CD4-positive, alpha-beta memory T cell (primary cell): ENCODE results near the gene RAB35. TPM values are rescaled to one million over a fixed set of nuclear protein-coding genes. Genes with fewer than 3 reads are reported as not detected.

ENCODE experiments used
- CTCF ChIA-PET: fragments of 350-600 bp; sonication (Branson Sonifier 250); formaldehyde crosslinking; loops from one replicate; lab custom pipeline; 2021; ENCODE audit warnings: inconsistent platforms; ENCODE audit not compliant: partially characterized antibody; lab: Charles Lee
- POLR2A ChIA-PET: fragments of 350-600 bp; sonication (Branson Sonifier 250); formaldehyde crosslinking; loops from one replicate; lab custom pipeline; 2021; ENCODE audit not compliant: partially characterized antibody; lab: Charles Lee
- DNase-seq, 5 donors: peaks; one replicate each; pipeline versions ENCODE4 v3.0.0 to v3.0.0-alpha.2; 2020 to 2022; ENCODE audit warnings: mixed read lengths in 1 of 5
- H3K27ac ChIP-seq: one replicate; pipeline ENCODE4 v1.7.0; 2013; ENCODE audit warnings: low read depth, low read length
- H3K27me3 ChIP-seq: 2 replicates; pipeline ENCODE4 v1.7.0; 2013; ENCODE audit warnings: mild to moderate bottlenecking, low read length, moderate library complexity; ENCODE audit not compliant: insufficient read depth
- H3K36me3 ChIP-seq: 2 replicates; pipeline ENCODE4 v1.7.0; 2013; ENCODE audit warnings: mild to moderate bottlenecking, low read length, moderate library complexity; ENCODE audit not compliant: insufficient read depth
- H3K4me1 ChIP-seq: 2 replicates; pipeline ENCODE4 v1.7.0; 2013; ENCODE audit warnings: mild to moderate bottlenecking, low read length, moderate library complexity; ENCODE audit not compliant: insufficient read depth
- H3K4me3 ChIP-seq, 2 donors: one replicate each; pipeline ENCODE4 v1.7.0; 2013; ENCODE audit warnings: low read length in 2 of 2, mild to moderate bottlenecking in 1 of 2
- H3K9me3 ChIP-seq, 2 donors: one replicate each; pipeline ENCODE4 v1.7.0; 2013; ENCODE audit warnings: low read length in 2 of 2, control low read depth in 1 of 2; ENCODE audit not compliant: control insufficient read depth in 1 of 2
- H3K27ac Mint-ChIP-seq, 7 donors: one replicate each; pipeline ENCODE4 v1.8.0; 2020 to 2021; ENCODE audit warnings: mixed read lengths in 7 of 7, mild to moderate bottlenecking in 6 of 7, inconsistent platforms in 3 of 7, moderate library complexity in 3 of 7
- H3K27me3 Mint-ChIP-seq, 2 donors: one replicate each; pipeline ENCODE4 v1.8.0; 2020 to 2021; ENCODE audit warnings: mixed read lengths in 2 of 2
- H3K36me3 Mint-ChIP-seq, 2 donors: one replicate each; pipeline ENCODE4 v1.8.0; 2020 to 2021; ENCODE audit warnings: mixed read lengths in 2 of 2, inconsistent platforms in 1 of 2, mild to moderate bottlenecking in 1 of 2
- H3K4me1 Mint-ChIP-seq, 4 donors: one replicate each; pipeline ENCODE4 v1.8.0; 2020 to 2021; ENCODE audit warnings: mixed read lengths in 4 of 4, mild to moderate bottlenecking in 1 of 4
- H3K4me3 Mint-ChIP-seq, 8 donors: one replicate each; pipeline ENCODE4 v1.8.0; 2020 to 2021; ENCODE audit warnings: mixed read lengths in 8 of 8, mild to moderate bottlenecking in 7 of 8, moderate library complexity in 6 of 8, inconsistent platforms in 3 of 8
- H3K9me3 Mint-ChIP-seq, 8 donors: one replicate each; pipeline ENCODE4 v1.8.0; 2020 to 2021; ENCODE audit warnings: mixed read lengths in 8 of 8, mild to moderate bottlenecking in 5 of 8, inconsistent platforms in 3 of 8, moderate library complexity in 1 of 8
- intact Hi-C: fragments of 100-400 bp; cut with micrococcal nuclease; formaldehyde crosslinking; loops from one replicate; pipeline ENCODE4 v1.15.1; 2023
- polyA plus RNA-seq, 2 donors: library from polyadenylated mRNA; unstranded; fragments of 300-500 nt; fragmentation: Illumina TruSeq; gene quantifications; one replicate each; pipeline ENCODE4 v1.2.3, GENCODE V29; 2021
- total RNA-seq, 2 experiments: library from RNA; stranded (reverse); gene quantifications; one replicate each; pipeline ENCODE4 v1.2.3, GENCODE V29; 2021

Gene RAB35
- total and polyA plus RNA-seq, 4 experiments from 2014 or later = 12.4 to 71.3 (median 45.4) TPM

DNA sequence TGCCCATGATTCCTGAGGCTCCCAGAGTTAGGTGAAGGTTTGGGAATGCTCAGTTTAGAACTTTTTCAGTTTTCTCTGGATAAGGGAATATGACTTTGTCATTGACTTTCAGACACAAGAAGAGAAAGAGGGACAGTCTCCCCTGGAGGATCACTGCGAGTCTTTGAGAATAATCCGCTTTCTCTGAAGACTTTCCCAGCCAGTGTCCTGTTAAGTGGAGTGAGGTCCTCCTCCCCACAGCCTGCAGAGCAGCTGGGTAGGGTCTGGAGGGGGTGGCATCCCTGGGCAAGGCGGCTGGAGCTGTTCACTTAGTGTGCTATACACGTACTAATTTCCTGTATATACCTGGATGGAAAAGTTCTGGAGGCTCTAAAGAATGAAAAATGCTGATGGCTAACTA, 8.5 kb upstream of the RAB35 start:
- Mint-ChIP-seq H3K27ac (peak overlapping the region in 3 of 7 donors; percentile 15 to 50 (median 27)), H3K4me1 (peaks cover 28 to 49% (median 35%) of the 10 kb centered on the region in 4 donors), H3K4me3 (peak overlapping the region in 1 of 8 donors; percentile 3), H3K27me3 (no peaks in the 10 kb centered on the region), H3K9me3 (no peaks in the 10 kb centered on the region), H3K36me3 (peaks cover 20 to 32% of the 10 kb centered on the region in 2 donors)
- ChIA-PET CTCF (interaction anchor here (2.5 kb wide), 1 partner anchor 7 kb away, joined by 11 read pairs; the partner anchor contains the start of gene RAB35), POLR2A (interaction anchor here (0.8 to 3.0 kb wide), 3 partner anchors 8 to 134 kb away, joined by 3 to 15 read pairs (median 5); partner anchors contain the start of gene RAB35)
- H3K4me1 ChIP-seq = peaks cover 38% of the 10 kb centered on the region
- H3K27me3 ChIP-seq = no peaks in the 10 kb centered on the region
- H3K9me3 ChIP-seq = no peaks in the 10 kb centered on the region
- no peak overlapping the region for H3K27ac ChIP-seq
- no peak overlapping the region for H3K4me3 ChIP-seq
- no peak for DNase-seq
- peaks cover 24% of the 10 kb centered on the region for H3K36me3 ChIP-seq
- intact Hi-C loops = no loop called here

DNA sequence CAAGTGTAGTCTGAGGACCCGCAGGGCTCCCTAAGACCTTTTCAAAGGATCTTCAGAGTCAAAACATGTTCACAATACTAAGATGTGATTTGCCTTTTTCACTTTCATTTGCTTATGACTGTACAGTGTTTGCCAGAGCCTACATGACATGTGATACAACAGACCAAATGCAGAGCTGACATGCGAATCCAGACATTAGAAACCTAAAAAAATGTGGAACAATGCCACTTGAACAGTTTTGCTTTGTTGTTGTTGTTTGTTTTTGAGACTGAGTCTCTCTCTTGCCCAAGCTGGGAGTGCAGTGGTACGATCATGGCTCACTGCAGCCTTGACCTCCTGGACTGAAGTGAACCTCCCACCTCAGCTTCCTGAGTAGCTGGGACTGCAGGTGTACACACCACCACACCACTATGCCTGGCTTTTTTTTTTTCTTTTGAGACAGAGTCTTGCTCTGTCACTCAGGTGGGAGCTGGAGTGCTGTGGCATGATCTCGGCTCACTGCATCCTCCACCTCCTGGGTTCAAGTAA, 5.3 kb upstream of the RAB35 start:
- peak overlapping the region; percentile 36 to 72 (median 42) for H3K4me3 Mint-ChIP-seq
- CTCF ChIA-PET = interaction anchor here (1.5 to 2.6 kb wide), 2 partner anchors 34 to 134 kb away, joined by 3 to 10 read pairs; no protein-coding TSS in a partner anchor
- peaks cover 3 to 10% of the 10 kb centered on the region in 2 donors for H3K36me3 Mint-ChIP-seq
- H3K27ac ChIP-seq = peak overlapping the region; percentile 43
- no peaks in the 10 kb centered on the region for H3K36me3 ChIP-seq
- POLR2A ChIA-PET = interaction anchor here (1.2 to 4.9 kb wide), 5 partner anchors 12 to 170 kb away, joined by 5 to 27 read pairs (median 6); partner anchors contain the start of genes RNU4-1, RNU4-2 and RPLP0
- intact Hi-C loops = no loop called here
- H3K27me3 Mint-ChIP-seq = no peaks in the 10 kb centered on the region
- H3K9me3 Mint-ChIP-seq = no peaks in the 10 kb centered on the region
- H3K4me1 ChIP-seq = peaks cover 65% of the 10 kb centered on the region
- peak in 3 of 5 donors; percentile 26 to 56 (median 35) for DNase-seq
- no peaks in the 10 kb centered on the region for H3K9me3 ChIP-seq
- H3K4me3 ChIP-seq = peak overlapping the region in 1 of 2 donors; percentile 7
- peak overlapping the region; percentile 47 to 87 (median 85) for H3K27ac Mint-ChIP-seq
- H3K27me3 ChIP-seq = no peaks in the 10 kb centered on the region
- H3K4me1 Mint-ChIP-seq = peaks cover 46 to 77% (median 60%) of the 10 kb centered on the region in 4 donors

DNA sequence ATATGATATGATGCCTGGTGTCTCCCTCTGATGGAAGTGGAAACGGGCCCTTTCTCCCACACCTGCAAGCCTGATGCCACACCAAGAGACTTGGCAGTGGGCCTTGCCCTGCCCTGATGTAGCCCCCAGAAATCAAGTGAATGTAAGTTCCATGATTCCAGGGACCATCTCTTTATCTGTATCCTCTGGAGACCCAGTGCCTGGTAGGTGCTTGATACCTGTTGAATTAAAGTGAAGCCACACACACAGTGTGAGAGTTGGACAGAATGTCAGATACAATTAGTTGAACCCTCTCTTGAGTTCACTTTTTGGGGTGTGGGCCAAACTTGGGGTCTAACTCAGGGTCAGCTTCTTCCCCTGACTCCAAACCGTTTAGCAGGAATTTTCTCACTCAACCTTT, 4.8 kb upstream of the RAB35 start:
- intact Hi-C loops = no loop called here
- Mint-ChIP-seq H3K36me3 (peaks cover 0 to 5% of the 10 kb centered on the region in 2 donors), H3K27ac (peak overlapping the region; percentile 47 to 88 (median 85)), H3K27me3 (no peaks in the 10 kb centered on the region), H3K9me3 (no peaks in the 10 kb centered on the region), H3K4me1 (peaks cover 46 to 72% (median 60%) of the 10 kb centered on the region in 4 donors), H3K4me3 (peak overlapping the region in 7 of 8 donors; percentile 18 to 74 (median 47))
- DNase-seq = no peak
- Histone ChIP-seq H3K27ac (peak overlapping the region; percentile 43), H3K4me3 (no peak overlapping the region), H3K27me3 (no peaks in the 10 kb centered on the region), H3K9me3 (no peaks in the 10 kb centered on the region), H3K36me3 (no peaks in the 10 kb centered on the region), H3K4me1 (peaks cover 65% of the 10 kb centered on the region)
- ChIA-PET POLR2A (interaction anchor here (1.2 to 4.9 kb wide), 5 partner anchors 11 to 171 kb away, joined by 5 to 27 read pairs (median 9); partner anchors contain the start of genes RNU4-1, RNU4-2 and RPLP0), CTCF (interaction anchor here (2.6 kb wide), 1 partner anchor 33 kb away, joined by 10 read pairs; no protein-coding TSS in a partner anchor)

DNA sequence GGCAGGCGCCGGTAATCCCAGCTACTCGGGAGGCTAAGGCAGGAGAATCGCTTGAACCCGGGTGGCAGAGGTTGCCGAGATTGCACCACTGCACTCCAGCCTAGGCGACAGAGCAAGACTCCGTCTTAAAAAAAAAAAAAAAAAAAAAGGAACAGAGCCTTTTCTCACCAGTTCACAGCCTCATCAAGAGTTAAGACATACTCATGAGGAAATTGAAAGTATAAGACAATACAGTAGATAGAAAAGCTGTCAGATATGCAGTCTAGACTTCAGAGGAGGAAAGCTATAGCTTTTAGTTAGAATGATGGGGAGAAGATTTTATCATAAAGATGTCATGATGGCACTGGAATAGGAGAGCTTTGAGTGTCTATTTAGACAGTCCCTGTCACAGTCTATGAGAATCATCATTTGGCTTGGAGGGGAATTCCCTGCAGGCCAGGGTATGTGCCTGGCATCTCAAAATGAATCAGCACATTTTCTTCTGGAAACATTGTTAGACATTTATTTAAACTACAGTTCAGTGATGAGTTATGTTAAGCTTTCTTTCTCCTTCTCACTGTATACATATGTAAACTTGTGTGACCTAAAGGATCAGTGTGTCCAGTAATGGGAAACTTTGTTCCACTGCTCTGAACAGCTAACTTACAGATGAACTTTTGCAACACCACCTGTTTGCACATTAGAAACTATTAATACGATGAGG, 2.9 kb upstream of the RAB35 start:
- intact Hi-C loops = loop anchor here (5.0 kb wide), 1 partner anchor 1742 kb away; the partner anchor contains the start of gene SUDS3
- DNase-seq = peak in 1 of 5 donors; percentile 71
- Mint-ChIP-seq H3K4me1 (peaks cover 60 to 83% (median 74%) of the 10 kb centered on the region in 4 donors), H3K4me3 (peak overlapping the region in 6 of 8 donors; percentile 2 to 97 (median 57)), H3K27ac (peak overlapping the region; percentile 1 to 91 (median 82)), H3K27me3 (no peaks in the 10 kb centered on the region), H3K36me3 (peaks cover 8 to 21% of the 10 kb centered on the region in 2 donors), H3K9me3 (peaks cover 0 to 3% (median 0%) of the 10 kb centered on the region in 8 donors)
- ChIA-PET CTCF (interaction anchor here (1.0 to 2.6 kb wide), 3 partner anchors 32 to 82 kb away, joined by 4 to 10 read pairs (median 5); no protein-coding TSS in a partner anchor), POLR2A (interaction anchor here (0.7 to 4.9 kb wide), 8 partner anchors 9 to 173 kb away, joined by 3 to 52 read pairs (median 7); partner anchors contain the start of genes RNU4-1, RNU4-2 and RPLP0)
- no peak overlapping the region for H3K27ac ChIP-seq
- no peaks in the 10 kb centered on the region for H3K27me3 ChIP-seq
- H3K9me3 ChIP-seq = no peaks in the 10 kb centered on the region
- H3K36me3 ChIP-seq = peaks cover 3% of the 10 kb centered on the region
- no peak overlapping the region for H3K4me3 ChIP-seq
- peaks cover 82% of the 10 kb centered on the region for H3K4me1 ChIP-seq

DNA sequence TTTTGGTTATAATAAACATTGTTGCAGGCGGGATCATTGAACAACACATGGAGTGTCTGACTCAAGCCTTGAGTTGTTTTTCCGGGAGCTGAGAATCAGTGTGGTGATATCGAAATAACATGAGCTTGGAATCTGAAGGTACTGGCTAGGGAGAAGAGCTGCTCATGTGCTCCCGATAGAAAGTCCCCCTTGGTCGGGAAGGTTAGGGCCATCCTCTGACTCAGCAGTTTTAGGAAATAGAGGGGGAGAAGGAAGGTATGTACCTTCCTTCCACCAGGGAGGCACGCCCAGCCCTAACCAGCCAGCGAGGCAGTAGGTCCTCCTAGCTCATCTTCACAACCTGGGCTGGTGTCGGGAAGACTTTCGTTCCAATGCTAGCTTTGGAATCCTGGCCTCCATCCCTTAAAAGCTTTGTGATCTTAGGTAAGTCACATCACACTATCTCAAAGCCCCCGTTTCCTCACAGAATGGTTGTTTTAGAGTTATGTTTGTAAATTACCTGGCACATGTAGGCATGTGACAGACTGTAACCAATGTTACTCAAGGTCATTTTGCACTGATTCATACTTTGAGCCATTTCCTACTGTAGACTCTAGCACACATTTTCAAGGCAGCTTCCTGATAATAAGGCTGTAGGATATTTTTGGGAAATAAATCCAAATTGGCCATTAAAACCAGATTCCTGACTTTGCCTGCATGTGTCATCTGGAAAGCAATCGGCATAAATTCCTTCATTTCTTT, 1.9 kb upstream of the RAB35 start:
- Mint-ChIP-seq H3K4me1 (peaks cover 56 to 82% (median 71%) of the 10 kb centered on the region in 4 donors), H3K27ac (peak overlapping the region; percentile 77 to 99 (median 90)), H3K27me3 (no peaks in the 10 kb centered on the region), H3K9me3 (peaks cover 0 to 3% (median 0%) of the 10 kb centered on the region in 8 donors), H3K36me3 (peaks cover 11 to 25% of the 10 kb centered on the region in 2 donors), H3K4me3 (peak overlapping the region; percentile 86 to 98 (median 90))
- no peaks in the 10 kb centered on the region for H3K9me3 ChIP-seq
- H3K4me3 ChIP-seq = peak overlapping the region in 1 of 2 donors; percentile 80
- intact Hi-C loops = loop anchor here (5.0 kb wide), 1 partner anchor 1741 kb away; the partner anchor contains the start of gene SUDS3
- ChIA-PET CTCF (interaction anchor here (1.0 to 2.5 kb wide), 3 partner anchors 8 to 83 kb away, joined by 4 to 11 read pairs (median 5); no protein-coding TSS in a partner anchor), POLR2A (interaction anchor here (0.7 to 5.1 kb wide), 8 partner anchors 8 to 173 kb away, joined by 3 to 52 read pairs (median 12); partner anchors contain the start of genes BICDL1, PXN, RNU4-1 and RNU4-2)
- no peaks in the 10 kb centered on the region for H3K27me3 ChIP-seq
- H3K4me1 ChIP-seq = peaks cover 82% of the 10 kb centered on the region
- H3K27ac ChIP-seq = peak overlapping the region; percentile 12
- peaks cover 5% of the 10 kb centered on the region for H3K36me3 ChIP-seq
- DNase-seq = no peak

DNA sequence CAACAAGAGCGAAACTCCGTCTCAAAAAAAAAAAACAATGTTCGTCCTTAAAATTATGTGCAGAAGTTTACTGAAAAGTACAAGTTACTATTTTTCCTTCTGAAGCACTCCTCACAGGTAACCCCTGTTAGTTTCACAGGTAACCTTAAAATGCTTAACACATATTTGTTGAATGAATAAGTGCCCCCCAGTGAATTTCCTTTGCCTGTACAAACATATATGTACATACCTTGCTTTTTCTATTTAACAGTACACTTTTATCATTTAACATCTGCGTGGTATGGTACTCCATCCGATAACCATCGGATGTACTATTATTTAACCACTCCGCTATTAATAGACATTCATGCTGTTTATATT, 1.4 kb upstream of the RAB35 start:
- peaks cover 0 to 3% (median 0%) of the 10 kb centered on the region in 8 donors for H3K9me3 Mint-ChIP-seq
- ChIA-PET CTCF (interaction anchor here (1.0 to 2.5 kb wide), 2 partner anchors 8 to 83 kb away, joined by 3 to 11 read pairs; no protein-coding TSS in a partner anchor), POLR2A (interaction anchor here (1.4 to 5.1 kb wide), 11 partner anchors 9 to 174 kb away, joined by 3 to 52 read pairs (median 10); partner anchors contain the start of genes BICDL1, GCN1, PXN and RNU4-1)
- peaks cover 82% of the 10 kb centered on the region for H3K4me1 ChIP-seq
- H3K4me3 Mint-ChIP-seq = peak overlapping the region; percentile 86 to 98 (median 90)
- peak overlapping the region; percentile 75 to 80 for H3K4me3 ChIP-seq
- H3K27ac Mint-ChIP-seq = peak overlapping the region; percentile 84 to 99 (median 91)
- intact Hi-C loops = loop anchor here (1.0 to 5.0 kb wide), 3 partner anchors 83 to 1741 kb away; partner anchors contain the start of genes RPLP0 and SUDS3
- H3K27me3 ChIP-seq = no peaks in the 10 kb centered on the region
- peaks cover 55 to 83% (median 70%) of the 10 kb centered on the region in 4 donors for H3K4me1 Mint-ChIP-seq
- H3K36me3 Mint-ChIP-seq = peaks cover 15 to 28% of the 10 kb centered on the region in 2 donors
- no peaks in the 10 kb centered on the region for H3K27me3 Mint-ChIP-seq
- H3K9me3 ChIP-seq = no peaks in the 10 kb centered on the region
- H3K27ac ChIP-seq = peak overlapping the region; percentile 83
- H3K36me3 ChIP-seq = peaks cover 5% of the 10 kb centered on the region
- no peak for DNase-seq
